Measurements from ENCODE around the gene TP53. TPM values are rescaled to one million over a fixed set of nuclear protein-coding genes. Genes with fewer than 3 reads are reported as not detected.

TP53 gene
- total RNA-seq, 1 experiment from 2014 or later = 179 TPM

- Mint-ChIP-seq H3K27me3 (ENCODE audit: low read depth) (no peaks in the 10 kb centered on the region), H3K4me1 (peaks cover 9% of the 10 kb centered on the region), H3K36me3 (peaks cover 4% of the 10 kb centered on the region), H3K4me3 (peak within 1 kb of the TSS; percentile 85), H3K27ac (peak within 1 kb of the TSS; percentile 85), H3K9me3 (no peaks in the 10 kb centered on the region)
- ChIA-PET CTCF (interaction anchor here (0.6 to 3.0 kb wide), 24 partner anchors 9 to 447 kb away, joined by 3 to 41 read pairs (median 4); partner anchors contain the start of genes ATP1B2, EFNB3, FXR2 and SOX15), POLR2A (interaction anchor here (0.6 to 3.1 kb wide), 14 partner anchors 12 to 149 kb away, joined by 3 to 40 read pairs (median 6); partner anchors contain the start of genes ATP1B2, DNAH2, MPDU1 and SOX15)
- peak; percentile 87 for ATAC-seq
- peak; percentile 99 for DNase-seq (ENCODE audit: low spot score)
- TF ChIP-seq GTF2I (CRISPR knock-in tag; conservative IDR thresholded peaks at IDR 0.05) = no peak
- TF ChIP-seq NFATC4 (CRISPR knock-in tag; IDR thresholded peaks at IDR 0.05) = no peak
- TF ChIP-seq RORB (CRISPR knock-in tag; IDR thresholded peaks at IDR 0.05) = no peak
- no peak for TF ChIP-seq ZNF425 (CRISPR knock-in tag; conservative IDR thresholded peaks at IDR 0.05)
- no peak for TF ChIP-seq ELF4 (CRISPR knock-in tag; IDR thresholded peaks at IDR 0.05; ENCODE audit: low read depth)
- TF ChIP-seq NFYB (CRISPR knock-in tag; conservative IDR thresholded peaks at IDR 0.05; ENCODE audit: low read depth) = peak; percentile 47
- TF ChIP-seq AR (CRISPR knock-in tag; IDR thresholded peaks at IDR 0.05) = no peak
- TF ChIP-seq, protein P1, sequence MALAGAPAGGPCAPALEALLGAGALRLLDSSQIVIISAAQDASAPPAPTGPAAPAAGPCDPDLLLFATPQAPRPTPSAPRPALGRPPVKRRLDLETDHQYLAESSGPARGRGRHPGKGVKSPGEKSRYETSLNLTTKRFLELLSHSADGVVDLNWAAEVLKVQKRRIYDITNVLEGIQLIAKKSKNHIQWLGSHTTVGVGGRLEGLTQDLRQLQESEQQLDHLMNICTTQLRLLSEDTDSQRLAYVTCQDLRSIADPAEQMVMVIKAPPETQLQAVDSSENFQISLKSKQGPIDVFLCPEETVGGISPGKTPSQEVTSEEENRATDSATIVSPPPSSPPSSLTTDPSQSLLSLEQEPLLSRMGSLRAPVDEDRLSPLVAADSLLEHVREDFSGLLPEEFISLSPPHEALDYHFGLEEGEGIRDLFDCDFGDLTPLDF (CRISPR knock-in tag; IDR thresholded peaks at IDR 0.05) = no peak
- peak; percentile 87 for TF ChIP-seq ZNF416 (CRISPR knock-in tag; IDR thresholded peaks at IDR 0.05)
- no peak for TF ChIP-seq ZNF317 (CRISPR knock-in tag; IDR thresholded peaks at IDR 0.05; ENCODE audit: borderline replicate concordance, low read depth)
- TF ChIP-seq MXD4 (CRISPR knock-in tag; IDR thresholded peaks at IDR 0.05; ENCODE audit: borderline replicate concordance) = no peak
- no peak for TF ChIP-seq SMAD4 (CRISPR knock-in tag; IDR thresholded peaks at IDR 0.05)
- no peak for TF ChIP-seq ZNF219 (CRISPR knock-in tag; IDR thresholded peaks at IDR 0.05; ENCODE audit: borderline replicate concordance)
- no peak for TF ChIP-seq SOX15 (CRISPR knock-in tag; IDR thresholded peaks at IDR 0.05)
- TF ChIP-seq TEAD1 (CRISPR knock-in tag; IDR thresholded peaks at IDR 0.05) = peak; percentile 56; the same call in 1 of the 2 replicates
- TF ChIP-seq, protein P2, sequence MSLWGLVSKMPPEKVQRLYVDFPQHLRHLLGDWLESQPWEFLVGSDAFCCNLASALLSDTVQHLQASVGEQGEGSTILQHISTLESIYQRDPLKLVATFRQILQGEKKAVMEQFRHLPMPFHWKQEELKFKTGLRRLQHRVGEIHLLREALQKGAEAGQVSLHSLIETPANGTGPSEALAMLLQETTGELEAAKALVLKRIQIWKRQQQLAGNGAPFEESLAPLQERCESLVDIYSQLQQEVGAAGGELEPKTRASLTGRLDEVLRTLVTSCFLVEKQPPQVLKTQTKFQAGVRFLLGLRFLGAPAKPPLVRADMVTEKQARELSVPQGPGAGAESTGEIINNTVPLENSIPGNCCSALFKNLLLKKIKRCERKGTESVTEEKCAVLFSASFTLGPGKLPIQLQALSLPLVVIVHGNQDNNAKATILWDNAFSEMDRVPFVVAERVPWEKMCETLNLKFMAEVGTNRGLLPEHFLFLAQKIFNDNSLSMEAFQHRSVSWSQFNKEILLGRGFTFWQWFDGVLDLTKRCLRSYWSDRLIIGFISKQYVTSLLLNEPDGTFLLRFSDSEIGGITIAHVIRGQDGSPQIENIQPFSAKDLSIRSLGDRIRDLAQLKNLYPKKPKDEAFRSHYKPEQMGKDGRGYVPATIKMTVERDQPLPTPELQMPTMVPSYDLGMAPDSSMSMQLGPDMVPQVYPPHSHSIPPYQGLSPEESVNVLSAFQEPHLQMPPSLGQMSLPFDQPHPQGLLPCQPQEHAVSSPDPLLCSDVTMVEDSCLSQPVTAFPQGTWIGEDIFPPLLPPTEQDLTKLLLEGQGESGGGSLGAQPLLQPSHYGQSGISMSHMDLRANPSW (CRISPR knock-in tag; conservative IDR thresholded peaks at IDR 0.05; ENCODE audit: low read depth) = no peak
- TF ChIP-seq IRF1 (CRISPR knock-in tag; IDR thresholded peaks at IDR 0.05) = no peak
- TF ChIP-seq, protein P3, sequence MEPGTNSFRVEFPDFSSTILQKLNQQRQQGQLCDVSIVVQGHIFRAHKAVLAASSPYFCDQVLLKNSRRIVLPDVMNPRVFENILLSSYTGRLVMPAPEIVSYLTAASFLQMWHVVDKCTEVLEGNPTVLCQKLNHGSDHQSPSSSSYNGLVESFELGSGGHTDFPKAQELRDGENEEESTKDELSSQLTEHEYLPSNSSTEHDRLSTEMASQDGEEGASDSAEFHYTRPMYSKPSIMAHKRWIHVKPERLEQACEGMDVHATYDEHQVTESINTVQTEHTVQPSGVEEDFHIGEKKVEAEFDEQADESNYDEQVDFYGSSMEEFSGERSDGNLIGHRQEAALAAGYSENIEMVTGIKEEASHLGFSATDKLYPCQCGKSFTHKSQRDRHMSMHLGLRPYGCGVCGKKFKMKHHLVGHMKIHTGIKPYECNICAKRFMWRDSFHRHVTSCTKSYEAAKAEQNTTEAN (CRISPR knock-in tag; IDR thresholded peaks at IDR 0.05) = no peak
- TF ChIP-seq NFE2L1 (CRISPR knock-in tag; IDR thresholded peaks at IDR 0.05) = no peak
- no peak for TF ChIP-seq ERG (CRISPR knock-in tag; IDR thresholded peaks at IDR 0.05)
- TF ChIP-seq, protein P4, sequence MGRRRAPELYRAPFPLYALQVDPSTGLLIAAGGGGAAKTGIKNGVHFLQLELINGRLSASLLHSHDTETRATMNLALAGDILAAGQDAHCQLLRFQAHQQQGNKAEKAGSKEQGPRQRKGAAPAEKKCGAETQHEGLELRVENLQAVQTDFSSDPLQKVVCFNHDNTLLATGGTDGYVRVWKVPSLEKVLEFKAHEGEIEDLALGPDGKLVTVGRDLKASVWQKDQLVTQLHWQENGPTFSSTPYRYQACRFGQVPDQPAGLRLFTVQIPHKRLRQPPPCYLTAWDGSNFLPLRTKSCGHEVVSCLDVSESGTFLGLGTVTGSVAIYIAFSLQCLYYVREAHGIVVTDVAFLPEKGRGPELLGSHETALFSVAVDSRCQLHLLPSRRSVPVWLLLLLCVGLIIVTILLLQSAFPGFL (CRISPR knock-in tag; IDR thresholded peaks at IDR 0.05; ENCODE audit: borderline replicate concordance) = no peak
- no peak for TF ChIP-seq NR1H2 (CRISPR knock-in tag; IDR thresholded peaks at IDR 0.05)
- TF ChIP-seq ZNF121 (CRISPR knock-in tag; IDR thresholded peaks at IDR 0.05) = no peak
Observed at GRCh38 chr17:7627250-7628121, 59.8 kb downstream of the TP53 start, which contains the start of gene SAT2. TSS of gene SAT2 (minus strand) at chr17:7627821. CDS start at chr17:7627635, 186 bp downstream.

All from WTC11 (cell line).